H9 (cell line): ENCODE data around the gene CALR. TPM values are rescaled to one million over a fixed set of nuclear protein-coding genes. Genes with fewer than 3 reads are reported as not detected.
A peak's percentile ranks its signal among the peaks of the same experiment; 100 is the strongest.

Source experiments
- DNase-seq: peaks from one replicate; pipeline ENCODE4 v3.0.0-alpha.2; 2017
- H2AFZ ChIP-seq: one replicate; pipeline ENCODE4 v1.6.1; 2013; ENCODE audit warnings: mild to moderate bottlenecking, low read length, control low read depth, moderate library complexity
- H2AK5ac ChIP-seq: 2 replicates; pipeline ENCODE4 v1.6.1; 2013; ENCODE audit warnings: low read length, control low read depth, mixed read lengths; ENCODE audit not compliant: insufficient read length
- H2BK120ac ChIP-seq: one replicate; pipeline ENCODE4 v1.6.1; 2013; ENCODE audit warnings: low read depth, mild to moderate bottlenecking, low read length, control low read depth, inconsistent platforms; ENCODE audit not compliant: poor library complexity, severe bottlenecking
- H2BK12ac ChIP-seq: 2 replicates; pipeline ENCODE4 v1.6.1; 2013; ENCODE audit warnings: low read length, control low read depth, mixed read lengths, low read depth; ENCODE audit not compliant: insufficient read length
- H2BK15ac ChIP-seq: 2 replicates; pipeline ENCODE4 v1.6.1; 2013; ENCODE audit warnings: low read depth, low read length, control low read depth
- H2BK20ac ChIP-seq: one replicate; pipeline ENCODE4 v1.6.1; 2013; ENCODE audit warnings: low read depth, mild to moderate bottlenecking, low read length, control low read depth, inconsistent platforms; ENCODE audit not compliant: poor library complexity, severe bottlenecking
- H2BK5ac ChIP-seq: 2 replicates; pipeline ENCODE4 v1.6.1; 2013; ENCODE audit warnings: low read length, control low read depth, mixed read lengths; ENCODE audit not compliant: insufficient read length
- H3K14ac ChIP-seq: 2 replicates; pipeline ENCODE4 v1.6.1; 2013; ENCODE audit warnings: low read length, control low read depth; ENCODE audit not compliant: insufficient read depth
- H3K18ac ChIP-seq: 2 replicates; pipeline ENCODE4 v1.6.1; 2013; ENCODE audit warnings: low read depth, mild to moderate bottlenecking, mixed read lengths, low read length, control low read depth; ENCODE audit not compliant: insufficient read length
- H3K23ac ChIP-seq: 2 replicates; pipeline ENCODE4 v1.6.1; 2013; ENCODE audit warnings: low read length, control low read depth, mixed read lengths, low read depth; ENCODE audit not compliant: insufficient read length
- H3K23me2 ChIP-seq: 2 replicates; pipeline ENCODE4 v1.6.1; 2013; ENCODE audit warnings: low read depth, mild to moderate bottlenecking, mixed read lengths, low read length, control low read depth; ENCODE audit not compliant: insufficient read length, poor library complexity, severe bottlenecking
- H3K27ac ChIP-seq: 2 replicates; pipeline ENCODE4 v1.5.1; 2013; ENCODE audit warnings: low read length, control low read depth, mixed read lengths, low read depth; ENCODE audit not compliant: insufficient read length
- H3K27me3 ChIP-seq: 2 replicates; pipeline ENCODE4 v1.6.1; 2013; ENCODE audit warnings: low read length, control low read depth, inconsistent platforms; ENCODE audit not compliant: insufficient read depth
- H3K4ac ChIP-seq: 2 replicates; pipeline ENCODE4 v1.6.1; 2013; ENCODE audit warnings: low read depth, mild to moderate bottlenecking, control low read depth, inconsistent platforms, low read length, moderate library complexity
- H3K4me1 ChIP-seq: 2 replicates; pipeline ENCODE4 v1.6.1; 2013; ENCODE audit warnings: low read length, control low read depth, inconsistent platforms; ENCODE audit not compliant: insufficient read depth
- H3K4me2 ChIP-seq: 2 replicates; pipeline ENCODE4 v1.6.1; 2013; ENCODE audit warnings: low read length, control low read depth, mixed read lengths; ENCODE audit not compliant: insufficient read length, insufficient read depth
- H3K56ac ChIP-seq: 2 replicates; pipeline ENCODE4 v1.6.1; 2013; ENCODE audit warnings: low read depth, mild to moderate bottlenecking, mixed read lengths, low read length, control low read depth; ENCODE audit not compliant: insufficient read length
- H3K79me1 ChIP-seq: 2 replicates; pipeline ENCODE4 v1.6.1; 2013; ENCODE audit warnings: low read depth, mild to moderate bottlenecking, moderate library complexity, low read length, control low read depth, inconsistent platforms; ENCODE audit not compliant: insufficient read depth, poor library complexity, severe bottlenecking
- H3K79me2 ChIP-seq: 2 replicates; pipeline ENCODE4 v1.6.1; 2013; ENCODE audit warnings: low read length, control low read depth, inconsistent platforms; ENCODE audit not compliant: insufficient read depth
- H3K9ac ChIP-seq: 2 replicates; pipeline ENCODE4 v1.6.1; 2013; ENCODE audit warnings: low read length, control low read depth, mixed read lengths; ENCODE audit not compliant: insufficient read length; ENCODE audit errors: extremely low read depth
- H3K9me3 ChIP-seq: one replicate; pipeline ENCODE4 v1.6.1; 2013; ENCODE audit warnings: low read depth, low read length, inconsistent platforms; ENCODE audit not compliant: control insufficient read depth
- H3T11ph ChIP-seq: one replicate; pipeline ENCODE4 v1.6.1; 2013; ENCODE audit warnings: mild to moderate bottlenecking, low read length, control low read depth, inconsistent platforms
- H4K20me1 ChIP-seq: one replicate; pipeline ENCODE4 v1.6.1; 2013; ENCODE audit not compliant: control insufficient read depth, insufficient read length, insufficient read depth
- H4K5ac ChIP-seq: 2 replicates; pipeline ENCODE4 v1.6.1; 2013; ENCODE audit warnings: low read depth, mild to moderate bottlenecking, mixed read lengths, low read length, control low read depth; ENCODE audit not compliant: insufficient read length
- H4K8ac ChIP-seq: replicated peaks from 2 replicates; pipeline ENCODE4 v1.6.1; 2013; ENCODE audit warnings: low read length, control low read depth, mixed read lengths, low read depth; ENCODE audit not compliant: insufficient read length
- H4K91ac ChIP-seq: 2 replicates; pipeline ENCODE4 v1.6.1; 2013; ENCODE audit warnings: low read depth, mild to moderate bottlenecking, moderate library complexity, mixed read lengths, low read length, control low read depth; ENCODE audit not compliant: insufficient read length
- H3K27ac Mint-ChIP-seq, 3 experiments: 2 replicates in 2 of 3; 3 replicates in 1 of 3; pipeline ENCODE4 v1.8.0; 2020 to 2021; ENCODE audit warnings: mixed read lengths in 3 of 3, mild to moderate bottlenecking in 1 of 3, moderate library complexity in 1 of 3
- H3K27me3 Mint-ChIP-seq: 2 replicates; pipeline ENCODE4 v1.8.0; 2021; ENCODE audit warnings: low read depth, mild to moderate bottlenecking, moderate library complexity, mixed read lengths
- H3K36me3 Mint-ChIP-seq, 3 experiments: 2 replicates in 2 of 3; 3 replicates in 1 of 3; pipeline ENCODE4 v1.8.0; 2020 to 2021; ENCODE audit warnings: low read depth in 3 of 3, mixed read lengths in 3 of 3; ENCODE audit not compliant: insufficient read depth in 1 of 3
- H3K4me1 Mint-ChIP-seq, 2 experiments: 2 replicates each; pipeline ENCODE4 v1.8.0; 2020; ENCODE audit warnings: mixed read lengths in 2 of 2
- H3K4me3 Mint-ChIP-seq, 2 experiments: 2 replicates in 1 of 2; 3 replicates in 1 of 2; pipeline ENCODE4 v1.8.0; 2020 to 2021; ENCODE audit warnings: mild to moderate bottlenecking in 2 of 2, mixed read lengths in 2 of 2, moderate library complexity in 1 of 2
- H3K9me3 Mint-ChIP-seq, 2 experiments: 2 replicates in 1 of 2; 3 replicates in 1 of 2; pipeline ENCODE4 v1.8.0; 2020; ENCODE audit warnings: mild to moderate bottlenecking in 2 of 2, mixed read lengths in 2 of 2, moderate library complexity in 1 of 2
- CTCF ChIP-seq: fragments of 200-600 bp; sonication (generic); conservative IDR thresholded peaks from 3 replicates; pipeline ENCODE4 v1.8.0; 2021; ENCODE audit warnings: antibody characterized with exemption, mild to moderate bottlenecking
- WGBS: extraction: QIAGEN DNeasy Blood & Tissue Kit; methylation state at CpG from one replicate; pipeline ENCODE4 v1.1.7; 2013; ENCODE audit warnings: missing lambda C conversion rate, low lambda C conversion rate, mixed read lengths; ENCODE audit not compliant: insufficient read length; ENCODE audit errors: extremely low coverage; 5-methylcytosine and 5-hydroxymethylcytosine counted together
- total RNA-seq: library from RNA; stranded (reverse); gene quantifications from 2 replicates; pipeline ENCODE4 v1.2.1, GENCODE V29; 2021

CALR gene
- total RNA-seq, 1 experiment from 2014 or later, result 887 TPM

GRCh38 chr19:12990431-12990830, 52.0 kb downstream of the CALR start:
- no peaks in the 10 kb centered on the region for H3K79me1 ChIP-seq
- no peak overlapping the region for H3K9ac ChIP-seq
- H3K4me2 ChIP-seq, result no peak overlapping the region
- Mint-ChIP-seq H3K9me3 (peaks cover 2 to 9% of the 10 kb centered on the region in 2 experiments; a peak in 3 of 5 replicates), H3K36me3 (peaks cover 0 to 2% (median 0%) of the 10 kb centered on the region in 3 experiments; a peak in 1 of 7 replicates), H3K4me3 (peak overlapping the region in 1 of 2 experiments; percentile 21; a peak in 2 of 5 replicates), H3K27me3 (peaks cover 50% of the 10 kb centered on the region), H3K4me1 (peaks cover 7 to 11% of the 10 kb centered on the region in 2 experiments), H3K27ac (no peak overlapping the region)
- H3K23me2 ChIP-seq, result no peaks in the 10 kb centered on the region
- no CpG with 5 or more reads among the region's 22 CpGs for WGBS
- H2BK20ac ChIP-seq, result no peak overlapping the region
- H3K56ac ChIP-seq, result no peak overlapping the region
- H3K27me3 ChIP-seq, result peaks cover 28% of the 10 kb centered on the region
- no peak overlapping the region for H3K4ac ChIP-seq
- H4K20me1 ChIP-seq, result peaks cover 5% of the 10 kb centered on the region
- no peaks in the 10 kb centered on the region for H3K9me3 ChIP-seq
- no peak overlapping the region for H3T11ph ChIP-seq
- H4K91ac ChIP-seq, result no peak overlapping the region
- TF ChIP-seq CTCF, result no peak
- no peak overlapping the region for H2BK120ac ChIP-seq
- H3K27ac ChIP-seq, result no peak overlapping the region
- H3K4me1 ChIP-seq, result no peaks in the 10 kb centered on the region
- DNase-seq, result no peak
- H4K5ac ChIP-seq, result no peak overlapping the region
- no peak overlapping the region for H3K14ac ChIP-seq
- H3K23ac ChIP-seq, result no peak overlapping the region
- no peak overlapping the region for H4K8ac ChIP-seq
- H2BK15ac ChIP-seq, result no peak overlapping the region
- H2AFZ ChIP-seq, result no peak overlapping the region
- H3K18ac ChIP-seq, result no peak overlapping the region
- no peak overlapping the region for H2AK5ac ChIP-seq
- no peaks in the 10 kb centered on the region for H3K79me2 ChIP-seq
- H2BK12ac ChIP-seq, result no peak overlapping the region
- H2BK5ac ChIP-seq, result no peak overlapping the region
